K562 (cell line): ENCODE measurements around the gene RILP. TPM values are rescaled to one million over a fixed set of nuclear protein-coding genes. Genes with fewer than 3 reads are reported as not detected.

Experiments used
- BCL6 ChIP-seq: fragments of 250-450 bp; sonication (Bioruptor Pico); IDR thresholded peaks from 2 replicates; pipeline ENCODE4 v1.4.0; 2020
- BMI1 ChIP-seq: fragments of 150-350 bp; IDR thresholded peaks from 2 replicates; pipeline ENCODE4 v1.6.1; 2014; ENCODE audit warnings: low read length
- DPF2 ChIP-seq: fragments of 450-650 bp; IDR thresholded peaks from 2 replicates; pipeline ENCODE4 v1.6.1; 2016
- ERF ChIP-seq: fragments of 450-650 bp; formaldehyde crosslinking; IDR thresholded peaks from 2 replicates; pipeline ENCODE4 v1.4.0; 2020; ENCODE audit warnings: mild to moderate bottlenecking, mixed read lengths
- FOXK1 ChIP-seq: sonication (generic); formaldehyde crosslinking; IDR thresholded peaks from 2 replicates; pipeline ENCODE4 v1.8.0; 2022; ENCODE audit warnings: missing genetic modification reagents, mild to moderate bottlenecking, borderline replicate concordance
- NCOA4 ChIP-seq: fragments of 450-650 bp; IDR thresholded peaks from 2 replicates; pipeline ENCODE4 v1.6.1; 2018; ENCODE audit warnings: mild to moderate bottlenecking; ENCODE audit not compliant: partially characterized antibody
- NFE2L1 ChIP-seq: fragments of 450-650 bp; IDR thresholded peaks from 2 replicates; pipeline ENCODE4 v1.6.1; 2016; ENCODE audit warnings: missing genetic modification characterization, low read depth, mild to moderate bottlenecking, missing compliant biosample characterization, moderate library complexity, borderline replicate concordance
- NRF1 ChIP-seq, 2 experiments: fragments of 450-650 bp; IDR thresholded peaks in 1 of 2; conservative IDR thresholded peaks in 1 of 2; 2 replicates each; pipeline ENCODE4 v1.6.1; 2014; ENCODE audit warnings: mild to moderate bottlenecking in 2 of 2
- PHB ChIP-seq: fragments of 250-450 bp; sonication (Bioruptor Pico); IDR thresholded peaks from 2 replicates; pipeline ENCODE4 v1.5.0; 2021
- TAF9B ChIP-seq: fragments of 450-650 bp; IDR thresholded peaks from 2 replicates; pipeline ENCODE4 v1.6.1; 2018; ENCODE audit warnings: mild to moderate bottlenecking; ENCODE audit not compliant: partially characterized antibody
- ZC3H4 ChIP-seq: sonication (generic); formaldehyde crosslinking; IDR thresholded peaks from 2 replicates; pipeline ENCODE4 v1.9.0; 2021; ENCODE audit warnings: missing genetic modification reagents, borderline replicate concordance
- ZNF263 ChIP-seq: sonication (generic); formaldehyde crosslinking; IDR thresholded peaks from 2 replicates; pipeline ENCODE4 v1.8.0; 2022; ENCODE audit warnings: mild to moderate bottlenecking, missing genetic modification reagents, borderline replicate concordance
- ZNF431 ChIP-seq: sonication (generic); formaldehyde crosslinking; IDR thresholded peaks from 2 replicates; pipeline ENCODE4 v1.8.0; 2022; ENCODE audit warnings: mild to moderate bottlenecking, missing genetic modification reagents
- polyA plus RNA-seq, 8 experiments: library from polyadenylated mRNA; depleted of rRNA in 4 of 8; stranded (reverse) in 5 of 8; unstranded in 3 of 8; fragments of >200 nt; fragmentation: Nextera tagmentation in 2 of 8; fragmentation: Illumina TruSeq in 1 of 8; extraction: Ambion mirVana in 2 of 8; extraction: Trizol in 1 of 8; gene quantifications; 2 replicates each; pipeline versions ENCODE4 v1.2.1 to v1.2.3, GENCODE V29; 2011 to 2014; ENCODE audit warnings: inconsistent platforms in 1 of 8, missing spikeins in 1 of 8
- total RNA-seq, 7 experiments: library from RNA; depleted of rRNA in 6 of 7; stranded (reverse); fragments of >200 nt in 6 of 7; fragmentation: Illumina TruSeq in 2 of 7; extraction: Trizol in 2 of 7; gene quantifications; 2 replicates each; pipeline versions ENCODE4 v1.2.1 to v1.2.3, GENCODE V29; 2011 to 2021; ENCODE audit warnings: low replicate concordance in 1 of 7
- TF ChIP-seq, protein P1 (sequence below): fragments of 450-650 bp; IDR thresholded peaks from 2 replicates; pipeline ENCODE4 v1.6.1; 2016; ENCODE audit warnings: mild to moderate bottlenecking, moderate library complexity
- TF ChIP-seq, protein P2 (sequence below): sonication (generic); formaldehyde crosslinking; IDR thresholded peaks from 2 replicates; pipeline ENCODE4 v1.8.1; 2022; ENCODE audit warnings: missing genetic modification reagents

RILP gene
- total and polyA plus RNA-seq, 9 of the 15 experiments (the other 6 are each of a cell fraction or from before 2014, with no cell fraction given), result 0.75 to 54.9 (median 27.8) TPM

DNA sequence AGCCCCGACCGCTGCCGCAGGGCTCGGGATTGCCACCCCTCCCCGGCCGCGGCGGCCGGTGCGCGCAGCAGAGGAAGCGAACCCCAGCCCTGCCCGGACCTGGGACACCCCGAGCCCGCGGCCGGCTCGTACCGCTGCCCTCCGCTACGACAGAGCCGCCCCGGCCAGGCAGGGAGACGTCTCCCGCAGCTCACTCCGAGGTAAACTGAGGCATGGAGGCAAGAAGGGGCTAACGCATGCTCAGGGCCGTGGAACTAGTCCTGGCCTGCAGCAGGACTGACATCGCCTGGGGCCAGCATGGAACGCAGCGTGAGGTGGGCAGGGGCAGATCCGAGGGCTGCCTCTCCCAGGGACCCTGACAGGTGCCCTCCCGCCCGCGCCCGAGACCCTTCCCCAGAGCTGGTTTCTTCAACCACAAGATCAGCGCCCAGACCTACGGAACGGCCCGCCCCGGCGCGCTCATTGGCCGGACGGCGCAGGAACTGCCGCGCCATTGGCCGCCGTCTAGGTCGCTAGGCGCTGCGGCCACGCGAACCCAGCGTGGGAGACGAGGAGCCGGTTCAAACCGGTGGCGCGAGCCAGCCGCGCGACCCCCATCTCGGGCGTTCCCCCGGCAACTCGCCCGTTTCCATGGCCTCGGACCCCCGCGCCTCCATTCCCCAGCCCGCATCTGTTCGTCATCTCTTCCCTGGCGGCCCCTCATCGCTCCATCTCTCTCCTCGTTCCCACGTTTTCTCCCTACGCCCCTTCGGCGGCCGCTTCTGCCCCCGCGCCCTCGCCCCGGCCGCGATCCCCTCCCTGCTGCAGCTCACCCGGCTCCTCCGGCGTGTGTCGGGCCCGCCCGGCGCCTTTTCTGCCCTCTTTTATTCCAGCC, 21.4 kb downstream of the RILP start, which contains the start of gene SLC43A2 (continued):
- TF ChIP-seq ZNF431 (CRISPR knock-in tag) (0 out of 2 replicates have a peak, but pooled peaks have one; percentile 41), BMI1 (no peak), DPF2 (0 out of 2 replicates have a peak, but pooled peaks have one; percentile 35), PHB (CRISPR knock-in tag) (peak; percentile 74; the same call in 1 of the 2 replicates), TAF9B (no peak), NCOA4 (no peak), ZNF263 (CRISPR knock-in tag) (peak; percentile 35; the same call in 1 of the 2 replicates), ERF (CRISPR knock-in tag) (0 out of 2 replicates have a peak, but pooled peaks have one; percentile 20), NFE2L1 (tag) (no peak), NRF1 (conservative IDR thresholded peaks at IDR 0.05 in 1 of 2, IDR thresholded peaks at IDR 0.05 in 1 of 2) (peak; percentile 70 to 76), FOXK1 (CRISPR knock-in tag) (peak; percentile 23; the same call in 1 of the 2 replicates), BCL6 (CRISPR knock-in tag) (no peak), ZC3H4 (CRISPR knock-in tag) (peak; percentile 90; the same call in 1 of the 2 replicates)
- TF ChIP-seq, protein P1, sequence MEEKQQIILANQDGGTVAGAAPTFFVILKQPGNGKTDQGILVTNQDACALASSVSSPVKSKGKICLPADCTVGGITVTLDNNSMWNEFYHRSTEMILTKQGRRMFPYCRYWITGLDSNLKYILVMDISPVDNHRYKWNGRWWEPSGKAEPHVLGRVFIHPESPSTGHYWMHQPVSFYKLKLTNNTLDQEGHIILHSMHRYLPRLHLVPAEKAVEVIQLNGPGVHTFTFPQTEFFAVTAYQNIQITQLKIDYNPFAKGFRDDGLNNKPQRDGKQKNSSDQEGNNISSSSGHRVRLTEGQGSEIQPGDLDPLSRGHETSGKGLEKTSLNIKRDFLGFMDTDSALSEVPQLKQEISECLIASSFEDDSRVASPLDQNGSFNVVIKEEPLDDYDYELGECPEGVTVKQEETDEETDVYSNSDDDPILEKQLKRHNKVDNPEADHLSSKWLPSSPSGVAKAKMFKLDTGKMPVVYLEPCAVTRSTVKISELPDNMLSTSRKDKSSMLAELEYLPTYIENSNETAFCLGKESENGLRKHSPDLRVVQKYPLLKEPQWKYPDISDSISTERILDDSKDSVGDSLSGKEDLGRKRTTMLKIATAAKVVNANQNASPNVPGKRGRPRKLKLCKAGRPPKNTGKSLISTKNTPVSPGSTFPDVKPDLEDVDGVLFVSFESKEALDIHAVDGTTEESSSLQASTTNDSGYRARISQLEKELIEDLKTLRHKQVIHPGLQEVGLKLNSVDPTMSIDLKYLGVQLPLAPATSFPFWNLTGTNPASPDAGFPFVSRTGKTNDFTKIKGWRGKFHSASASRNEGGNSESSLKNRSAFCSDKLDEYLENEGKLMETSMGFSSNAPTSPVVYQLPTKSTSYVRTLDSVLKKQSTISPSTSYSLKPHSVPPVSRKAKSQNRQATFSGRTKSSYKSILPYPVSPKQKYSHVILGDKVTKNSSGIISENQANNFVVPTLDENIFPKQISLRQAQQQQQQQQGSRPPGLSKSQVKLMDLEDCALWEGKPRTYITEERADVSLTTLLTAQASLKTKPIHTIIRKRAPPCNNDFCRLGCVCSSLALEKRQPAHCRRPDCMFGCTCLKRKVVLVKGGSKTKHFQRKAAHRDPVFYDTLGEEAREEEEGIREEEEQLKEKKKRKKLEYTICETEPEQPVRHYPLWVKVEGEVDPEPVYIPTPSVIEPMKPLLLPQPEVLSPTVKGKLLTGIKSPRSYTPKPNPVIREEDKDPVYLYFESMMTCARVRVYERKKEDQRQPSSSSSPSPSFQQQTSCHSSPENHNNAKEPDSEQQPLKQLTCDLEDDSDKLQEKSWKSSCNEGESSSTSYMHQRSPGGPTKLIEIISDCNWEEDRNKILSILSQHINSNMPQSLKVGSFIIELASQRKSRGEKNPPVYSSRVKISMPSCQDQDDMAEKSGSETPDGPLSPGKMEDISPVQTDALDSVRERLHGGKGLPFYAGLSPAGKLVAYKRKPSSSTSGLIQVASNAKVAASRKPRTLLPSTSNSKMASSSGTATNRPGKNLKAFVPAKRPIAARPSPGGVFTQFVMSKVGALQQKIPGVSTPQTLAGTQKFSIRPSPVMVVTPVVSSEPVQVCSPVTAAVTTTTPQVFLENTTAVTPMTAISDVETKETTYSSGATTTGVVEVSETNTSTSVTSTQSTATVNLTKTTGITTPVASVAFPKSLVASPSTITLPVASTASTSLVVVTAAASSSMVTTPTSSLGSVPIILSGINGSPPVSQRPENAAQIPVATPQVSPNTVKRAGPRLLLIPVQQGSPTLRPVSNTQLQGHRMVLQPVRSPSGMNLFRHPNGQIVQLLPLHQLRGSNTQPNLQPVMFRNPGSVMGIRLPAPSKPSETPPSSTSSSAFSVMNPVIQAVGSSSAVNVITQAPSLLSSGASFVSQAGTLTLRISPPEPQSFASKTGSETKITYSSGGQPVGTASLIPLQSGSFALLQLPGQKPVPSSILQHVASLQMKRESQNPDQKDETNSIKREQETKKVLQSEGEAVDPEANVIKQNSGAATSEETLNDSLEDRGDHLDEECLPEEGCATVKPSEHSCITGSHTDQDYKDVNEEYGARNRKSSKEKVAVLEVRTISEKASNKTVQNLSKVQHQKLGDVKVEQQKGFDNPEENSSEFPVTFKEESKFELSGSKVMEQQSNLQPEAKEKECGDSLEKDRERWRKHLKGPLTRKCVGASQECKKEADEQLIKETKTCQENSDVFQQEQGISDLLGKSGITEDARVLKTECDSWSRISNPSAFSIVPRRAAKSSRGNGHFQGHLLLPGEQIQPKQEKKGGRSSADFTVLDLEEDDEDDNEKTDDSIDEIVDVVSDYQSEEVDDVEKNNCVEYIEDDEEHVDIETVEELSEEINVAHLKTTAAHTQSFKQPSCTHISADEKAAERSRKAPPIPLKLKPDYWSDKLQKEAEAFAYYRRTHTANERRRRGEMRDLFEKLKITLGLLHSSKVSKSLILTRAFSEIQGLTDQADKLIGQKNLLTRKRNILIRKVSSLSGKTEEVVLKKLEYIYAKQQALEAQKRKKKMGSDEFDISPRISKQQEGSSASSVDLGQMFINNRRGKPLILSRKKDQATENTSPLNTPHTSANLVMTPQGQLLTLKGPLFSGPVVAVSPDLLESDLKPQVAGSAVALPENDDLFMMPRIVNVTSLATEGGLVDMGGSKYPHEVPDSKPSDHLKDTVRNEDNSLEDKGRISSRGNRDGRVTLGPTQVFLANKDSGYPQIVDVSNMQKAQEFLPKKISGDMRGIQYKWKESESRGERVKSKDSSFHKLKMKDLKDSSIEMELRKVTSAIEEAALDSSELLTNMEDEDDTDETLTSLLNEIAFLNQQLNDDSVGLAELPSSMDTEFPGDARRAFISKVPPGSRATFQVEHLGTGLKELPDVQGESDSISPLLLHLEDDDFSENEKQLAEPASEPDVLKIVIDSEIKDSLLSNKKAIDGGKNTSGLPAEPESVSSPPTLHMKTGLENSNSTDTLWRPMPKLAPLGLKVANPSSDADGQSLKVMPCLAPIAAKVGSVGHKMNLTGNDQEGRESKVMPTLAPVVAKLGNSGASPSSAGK, result peak; percentile 83
- TF ChIP-seq, protein P2, sequence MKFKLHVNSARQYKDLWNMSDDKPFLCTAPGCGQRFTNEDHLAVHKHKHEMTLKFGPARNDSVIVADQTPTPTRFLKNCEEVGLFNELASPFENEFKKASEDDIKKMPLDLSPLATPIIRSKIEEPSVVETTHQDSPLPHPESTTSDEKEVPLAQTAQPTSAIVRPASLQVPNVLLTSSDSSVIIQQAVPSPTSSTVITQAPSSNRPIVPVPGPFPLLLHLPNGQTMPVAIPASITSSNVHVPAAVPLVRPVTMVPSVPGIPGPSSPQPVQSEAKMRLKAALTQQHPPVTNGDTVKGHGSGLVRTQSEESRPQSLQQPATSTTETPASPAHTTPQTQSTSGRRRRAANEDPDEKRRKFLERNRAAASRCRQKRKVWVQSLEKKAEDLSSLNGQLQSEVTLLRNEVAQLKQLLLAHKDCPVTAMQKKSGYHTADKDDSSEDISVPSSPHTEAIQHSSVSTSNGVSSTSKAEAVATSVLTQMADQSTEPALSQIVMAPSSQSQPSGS (CRISPR knock-in tag), result no peak
